ENCODE results near the gene NDUFA3.

- TF ChIP-seq CTCF (IDR thresholded peaks at IDR 0.05; ENCODE audit: low read depth, low read length, poor library complexity, severe bottlenecking) (peak; percentile 52), EZH2phosphoT487 (IDR thresholded peaks at IDR 0.05; ENCODE audit: borderline replicate concordance, low read length) (no peak)
Observed at GRCh38 chr19:54096617-54097106, 6.0 kb upstream of the NDUFA3 start.

Data from DOHH2 (cell line).